Tibial nerve (tissue), 4 donors: ENCODE measurements around the gene KRTAP19-1.

Source experiments
- EP300 ChIP-seq, 2 donors: sonication (generic); formaldehyde crosslinking; IDR thresholded peaks; one replicate each; pipeline ENCODE4 v1.6.1; 2017; ENCODE audit warnings: antibody characterized with exemption in 2 of 2, mild to moderate bottlenecking in 1 of 2
- POLR2A ChIP-seq, 2 donors: fragments of 450-650 bp; IDR thresholded peaks; one replicate each; pipeline ENCODE4 v1.6.1; 2017; ENCODE audit warnings: antibody characterized with exemption in 2 of 2, mild to moderate bottlenecking in 2 of 2, moderate library complexity in 2 of 2
- TF ChIP-seq, protein P1 (sequence below), 5 experiments: fragments of 200-600 bp in 3 of 5; fragments of 450-650 bp in 2 of 5; sonication (generic) in 3 of 5; IDR thresholded peaks; one replicate each; pipeline ENCODE4 v1.5.1; 2016 to 2019; ENCODE audit warnings: antibody characterized with exemption in 5 of 5, mild to moderate bottlenecking in 3 of 5, moderate library complexity in 2 of 5

DNA sequence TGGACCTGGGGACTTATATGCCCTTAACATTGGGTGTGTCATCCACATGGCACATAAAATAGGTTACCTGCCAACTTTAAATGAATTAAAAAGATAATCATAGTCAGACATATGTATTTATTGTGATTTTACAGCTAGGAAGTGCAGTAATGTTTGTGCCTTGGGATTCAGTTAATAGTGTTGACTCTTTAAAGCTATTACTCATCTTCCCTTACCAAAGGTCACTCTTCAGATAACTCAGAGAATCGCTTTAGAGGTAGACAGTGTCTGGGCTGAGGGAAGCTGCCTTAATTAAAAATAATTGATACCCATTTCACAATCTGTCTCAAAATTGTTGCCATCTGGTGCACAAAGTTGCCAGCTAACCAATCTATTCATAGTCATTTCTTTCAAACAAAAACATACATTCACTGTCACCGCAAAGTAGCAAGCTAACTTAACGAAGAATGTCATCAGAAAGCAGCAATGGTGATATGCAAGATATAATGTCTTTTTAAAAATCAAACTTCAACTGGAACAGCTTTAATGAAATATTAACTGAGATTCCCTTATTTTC is 43.1 kb downstream of the KRTAP19-1 start:
- TF ChIP-seq, protein P1, sequence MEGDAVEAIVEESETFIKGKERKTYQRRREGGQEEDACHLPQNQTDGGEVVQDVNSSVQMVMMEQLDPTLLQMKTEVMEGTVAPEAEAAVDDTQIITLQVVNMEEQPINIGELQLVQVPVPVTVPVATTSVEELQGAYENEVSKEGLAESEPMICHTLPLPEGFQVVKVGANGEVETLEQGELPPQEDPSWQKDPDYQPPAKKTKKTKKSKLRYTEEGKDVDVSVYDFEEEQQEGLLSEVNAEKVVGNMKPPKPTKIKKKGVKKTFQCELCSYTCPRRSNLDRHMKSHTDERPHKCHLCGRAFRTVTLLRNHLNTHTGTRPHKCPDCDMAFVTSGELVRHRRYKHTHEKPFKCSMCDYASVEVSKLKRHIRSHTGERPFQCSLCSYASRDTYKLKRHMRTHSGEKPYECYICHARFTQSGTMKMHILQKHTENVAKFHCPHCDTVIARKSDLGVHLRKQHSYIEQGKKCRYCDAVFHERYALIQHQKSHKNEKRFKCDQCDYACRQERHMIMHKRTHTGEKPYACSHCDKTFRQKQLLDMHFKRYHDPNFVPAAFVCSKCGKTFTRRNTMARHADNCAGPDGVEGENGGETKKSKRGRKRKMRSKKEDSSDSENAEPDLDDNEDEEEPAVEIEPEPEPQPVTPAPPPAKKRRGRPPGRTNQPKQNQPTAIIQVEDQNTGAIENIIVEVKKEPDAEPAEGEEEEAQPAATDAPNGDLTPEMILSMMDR (IDR thresholded peaks at IDR 0.05) = no peak
- TF ChIP-seq POLR2A (IDR thresholded peaks at IDR 0.05) = no peak
- no peak for TF ChIP-seq EP300 (IDR thresholded peaks at IDR 0.05)
